Measurements from ENCODE around the gene PSMC6. TPM values are rescaled to one million over a fixed set of nuclear protein-coding genes. Genes with fewer than 3 reads are reported as not detected.

The PSMC6 gene
- total RNA-seq, 5 donors from 2014 or later (not counting 1 experiment from before 2014, with no cell fraction given), result 71.4 to 103 (median 74.9) TPM

DNA sequence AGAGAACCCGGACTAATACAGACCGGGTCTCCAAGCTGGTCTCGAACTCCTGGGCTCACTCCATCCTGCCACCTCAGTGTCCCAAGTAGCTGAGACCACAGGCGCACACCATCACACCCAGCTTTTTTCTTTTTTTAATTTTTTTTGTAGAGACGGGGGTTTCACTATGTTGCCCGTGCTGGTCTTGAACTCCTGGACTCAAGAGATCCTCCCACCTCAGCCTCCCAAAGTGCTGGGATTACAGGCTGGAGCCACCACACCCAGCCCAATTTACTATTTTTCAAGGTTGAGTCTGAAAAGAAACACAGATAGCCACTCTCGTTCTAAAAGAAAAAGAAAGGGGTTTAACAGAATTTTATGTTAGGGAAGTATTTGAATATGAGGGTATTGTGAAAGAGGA lies 13.5 kb upstream of the PSMC6 start:
- Mint-ChIP-seq H3K4me1 (peaks cover 56 to 64% (median 57%) of the 10 kb centered on the region in 3 donors), H3K9me3 (no peaks in the 10 kb centered on the region), H3K4me3 (peak overlapping the region; percentile 49 to 98 (median 55)), H3K27ac (no peak overlapping the region), H3K27me3 (no peaks in the 10 kb centered on the region), H3K36me3 (peaks cover 8% of the 10 kb centered on the region)
- Histone ChIP-seq H3K4me1 (ENCODE audit: control insufficient read depth in 1 of 2, extremely low read depth in 1 of 2, insufficient read depth in 2 of 2, low read length in 2 of 2) (peaks cover 18 to 25% of the 10 kb centered on the region in 2 experiments), H3K4me3 (ENCODE audit: control insufficient read depth in 1 of 2, extremely low read depth in 1 of 2, low read length in 1 of 2) (no peak overlapping the region), H3K27me3 (replicated peaks in 1 of 2; ENCODE audit: control insufficient read depth in 2 of 2, extremely low read depth in 1 of 2, insufficient read depth in 2 of 2, low read length in 1 of 2) (no peaks in the 10 kb centered on the region), H3K9me3 (no peaks in the 10 kb centered on the region), H3K27ac (ENCODE audit: low read length) (no peak overlapping the region), H3K36me3 (ENCODE audit: control insufficient read depth in 2 of 2, extremely low read depth in 1 of 2, insufficient read depth in 1 of 2, low read length in 1 of 2) (peaks cover 0 to 3% of the 10 kb centered on the region in 2 donors)
- 90% methylated on average over 2 of the region's 7 CpGs for WGBS (ENCODE audit: insufficient coverage)
- no peak for DNase-seq
- no peak for ATAC-seq (replicated peaks in 1 of 4)
- POLR2A ChIA-PET, result interaction anchor here (0.6 to 0.8 kb wide), 2 partner anchors 21 to 380 kb away, joined by 3 read pairs; no protein-coding TSS in a partner anchor
- CTCF ChIA-PET, result no interaction called here

DNA sequence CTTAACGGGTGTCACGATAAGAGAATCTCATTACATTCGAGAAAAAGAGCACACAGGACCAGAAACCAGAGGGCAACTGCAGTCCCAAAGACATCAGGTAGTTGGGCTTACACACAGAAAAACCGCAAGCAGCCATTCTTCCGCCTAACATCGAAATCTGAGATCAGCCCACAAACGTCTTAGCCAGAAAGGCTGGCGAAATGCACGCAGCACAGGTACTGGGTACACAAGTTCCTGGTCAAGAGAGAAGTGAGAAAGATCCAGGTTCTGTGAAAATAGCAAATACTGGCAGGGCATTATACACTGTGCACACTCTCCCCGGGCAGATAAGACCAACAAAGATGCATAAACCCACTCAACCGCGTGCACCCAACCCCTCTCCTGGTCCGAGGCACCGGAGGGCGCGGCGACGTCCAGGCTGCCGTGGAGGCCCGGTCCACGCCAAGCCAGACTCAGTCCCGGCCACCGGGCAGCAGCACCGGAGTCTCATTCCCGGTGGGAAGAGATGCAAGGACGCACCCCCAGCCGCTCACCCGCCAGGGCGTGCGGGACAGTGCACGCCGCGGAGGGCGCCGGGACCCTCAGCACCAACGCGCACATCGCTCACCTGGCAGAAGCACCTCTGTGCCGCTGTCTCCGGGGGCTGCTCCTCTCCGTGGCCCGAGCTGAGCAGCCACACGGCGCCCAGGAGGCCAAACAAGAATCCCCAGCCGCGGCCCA lies 12.1 kb upstream of the PSMC6 start:
- CTCF ChIA-PET, result no interaction called here
- Histone ChIP-seq H3K4me3 (ENCODE audit: control insufficient read depth in 1 of 2, extremely low read depth in 1 of 2, low read length in 1 of 2) (peak overlapping the region; percentile 70 to 94), H3K9me3 (no peaks in the 10 kb centered on the region), H3K36me3 (ENCODE audit: control insufficient read depth in 2 of 2, extremely low read depth in 1 of 2, insufficient read depth in 1 of 2, low read length in 1 of 2) (peaks cover 0 to 3% of the 10 kb centered on the region in 2 donors), H3K27ac (ENCODE audit: low read length) (peak overlapping the region; percentile 71), H3K27me3 (replicated peaks in 1 of 2; ENCODE audit: control insufficient read depth in 2 of 2, extremely low read depth in 1 of 2, insufficient read depth in 2 of 2, low read length in 1 of 2) (no peaks in the 10 kb centered on the region), H3K4me1 (ENCODE audit: control insufficient read depth in 1 of 2, extremely low read depth in 1 of 2, insufficient read depth in 2 of 2, low read length in 2 of 2) (peaks cover 18 to 21% of the 10 kb centered on the region in 2 experiments)
- H3K36me3 Mint-ChIP-seq, result peaks cover 7% of the 10 kb centered on the region
- peak; percentile 26 to 80 (median 54) for DNase-seq
- peak overlapping the region; percentile 97 to 99 for H3K27ac Mint-ChIP-seq
- POLR2A ChIA-PET, result no interaction called here
- peak overlapping the region; percentile 98 to 100 (median 99) for H3K4me3 Mint-ChIP-seq
- under 1% methylated on average over 42 of the region's 46 CpGs for WGBS (ENCODE audit: insufficient coverage)
- H3K9me3 Mint-ChIP-seq, result no peaks in the 10 kb centered on the region
- H3K27me3 Mint-ChIP-seq, result no peaks in the 10 kb centered on the region
- H3K4me1 Mint-ChIP-seq, result peaks cover 42 to 50% (median 43%) of the 10 kb centered on the region in 3 donors
- peak; percentile 67 to 73 (median 70) for ATAC-seq (replicated peaks in 1 of 4)

GRCh38 chr14:52695481-52696091 lies 11.4 kb upstream of the PSMC6 start, which contains the start of gene ERO1A:
TSS of gene ERO1A (minus strand) at chr14:52695558. CDS start at chr14:52695481, 77 bp downstream.
- 0% methylated on average over 53 of the region's 78 CpGs for WGBS (ENCODE audit: insufficient coverage)
- Histone ChIP-seq H3K4me3 (ENCODE audit: control insufficient read depth in 1 of 2, extremely low read depth in 1 of 2, low read length in 1 of 2) (peak within 1 kb of the TSS; percentile 70 to 94), H3K36me3 (ENCODE audit: control insufficient read depth in 2 of 2, extremely low read depth in 1 of 2, insufficient read depth in 1 of 2, low read length in 1 of 2) (peaks cover 0 to 3% of the 10 kb centered on the region in 2 donors), H3K9me3 (no peaks in the 10 kb centered on the region), H3K4me1 (ENCODE audit: control insufficient read depth in 1 of 2, extremely low read depth in 1 of 2, insufficient read depth in 2 of 2, low read length in 2 of 2) (peaks cover 18 to 21% of the 10 kb centered on the region in 2 experiments), H3K27ac (ENCODE audit: low read length) (peak within 1 kb of the TSS; percentile 71), H3K27me3 (replicated peaks in 1 of 2; ENCODE audit: control insufficient read depth in 2 of 2, extremely low read depth in 1 of 2, insufficient read depth in 2 of 2, low read length in 1 of 2) (no peaks in the 10 kb centered on the region)
- ATAC-seq (replicated peaks in 1 of 4) (peak; percentile 68 to 76 (median 72)), DNase-seq (peak in 34 of 35 experiments; percentile 11 to 72 (median 28))
- Mint-ChIP-seq H3K4me1 (peaks cover 37 to 45% (median 38%) of the 10 kb centered on the region in 3 donors), H3K27me3 (no peaks in the 10 kb centered on the region), H3K4me3 (peak within 1 kb of the TSS; percentile 98 to 100 (median 99)), H3K9me3 (no peaks in the 10 kb centered on the region), H3K36me3 (peaks cover 3% of the 10 kb centered on the region), H3K27ac (peak within 1 kb of the TSS; percentile 97 to 99)
- CTCF ChIA-PET, result no interaction called here
- POLR2A ChIA-PET, result interaction anchor here (0.6 kb wide), 2 partner anchors 329 to 356 kb away, joined by 3 to 5 read pairs; no protein-coding TSS in a partner anchor

GRCh38 chr14:52700701-52701172 lies 6.3 kb upstream of the PSMC6 start:
- ChIA-PET CTCF (interaction anchor here in 1 of 2 donors (0.6 to 0.7 kb wide), 2 partner anchors 31 to 53 kb away, joined by 3 to 4 read pairs; no protein-coding TSS in a partner anchor), POLR2A (interaction anchor here in 1 of 2 donors (0.7 kb wide), 1 partner anchor 524 kb away, joined by 5 read pairs; no protein-coding TSS in a partner anchor)
- Histone ChIP-seq H3K36me3 (ENCODE audit: control insufficient read depth in 2 of 2, extremely low read depth in 1 of 2, insufficient read depth in 1 of 2, low read length in 1 of 2) (no peaks in the 10 kb centered on the region), H3K27ac (ENCODE audit: low read length) (no peak overlapping the region), H3K4me1 (ENCODE audit: control insufficient read depth in 1 of 2, extremely low read depth in 1 of 2, insufficient read depth in 2 of 2, low read length in 2 of 2) (peaks cover 3 to 4% of the 10 kb centered on the region in 2 experiments), H3K9me3 (no peaks in the 10 kb centered on the region), H3K4me3 (ENCODE audit: control insufficient read depth in 1 of 2, extremely low read depth in 1 of 2, low read length in 1 of 2) (no peak overlapping the region), H3K27me3 (replicated peaks in 1 of 2; ENCODE audit: control insufficient read depth in 2 of 2, extremely low read depth in 1 of 2, insufficient read depth in 2 of 2, low read length in 1 of 2) (no peaks in the 10 kb centered on the region)
- ATAC-seq (replicated peaks in 1 of 4) (no peak), DNase-seq (no peak)
- Mint-ChIP-seq H3K27me3 (no peaks in the 10 kb centered on the region), H3K4me1 (peaks cover 0 to 9% (median 2%) of the 10 kb centered on the region in 3 donors), H3K4me3 (no peak overlapping the region), H3K9me3 (no peaks in the 10 kb centered on the region), H3K27ac (no peak overlapping the region), H3K36me3 (no peaks in the 10 kb centered on the region)
- WGBS (ENCODE audit: insufficient coverage), result 83% methylated on average over 1 of the region's 2 CpGs

DNA sequence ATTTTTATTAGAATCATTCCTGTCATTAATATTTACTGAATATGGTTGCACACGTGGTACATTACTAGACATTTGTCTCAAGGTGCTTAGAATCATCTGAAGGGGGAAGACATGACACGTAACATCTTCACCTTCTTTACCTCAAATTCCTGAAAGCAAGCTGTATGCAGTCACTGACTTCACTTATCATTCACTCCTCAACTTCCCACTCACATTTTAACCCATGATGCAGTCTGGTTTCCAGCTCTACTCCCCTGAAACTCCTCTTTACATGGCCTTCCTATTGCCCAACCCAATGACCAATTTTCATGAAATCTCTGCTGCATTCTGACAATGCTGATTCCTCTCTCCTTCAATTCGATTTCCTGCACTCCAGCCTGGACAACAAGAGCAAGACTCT lies 5.8 kb upstream of the PSMC6 start:
- 83% methylated on average over 2 of the region's 3 CpGs for WGBS (ENCODE audit: insufficient coverage)
- no peak overlapping the region for H3K4me3 Mint-ChIP-seq
- no peak overlapping the region for H3K27ac ChIP-seq (ENCODE audit: low read length)
- H3K27me3 ChIP-seq (replicated peaks in 1 of 2; ENCODE audit: control insufficient read depth in 2 of 2, extremely low read depth in 1 of 2, insufficient read depth in 2 of 2, low read length in 1 of 2), result no peaks in the 10 kb centered on the region
- no peak overlapping the region for H3K27ac Mint-ChIP-seq
- H3K27me3 Mint-ChIP-seq, result no peaks in the 10 kb centered on the region
- H3K36me3 Mint-ChIP-seq, result no peaks in the 10 kb centered on the region
- ATAC-seq (replicated peaks in 1 of 4) (no peak), DNase-seq (no peak)
- H3K4me1 ChIP-seq (ENCODE audit: control insufficient read depth in 1 of 2, extremely low read depth in 1 of 2, insufficient read depth in 2 of 2, low read length in 2 of 2), result peaks cover 1 to 6% of the 10 kb centered on the region in 2 experiments
- no peaks in the 10 kb centered on the region for H3K9me3 Mint-ChIP-seq
- ChIA-PET CTCF (interaction anchor here in 1 of 2 donors (0.7 kb wide), 1 partner anchor 53 kb away, joined by 4 read pairs; no protein-coding TSS in a partner anchor), POLR2A (interaction anchor here (0.7 kb wide), 2 partner anchors 32 to 524 kb away, joined by 5 read pairs; no protein-coding TSS in a partner anchor)
- no peaks in the 10 kb centered on the region for H3K9me3 ChIP-seq
- no peak overlapping the region for H3K4me3 ChIP-seq (ENCODE audit: control insufficient read depth in 1 of 2, extremely low read depth in 1 of 2, low read length in 1 of 2)
- H3K36me3 ChIP-seq (ENCODE audit: control insufficient read depth in 2 of 2, extremely low read depth in 1 of 2, insufficient read depth in 1 of 2, low read length in 1 of 2), result no peaks in the 10 kb centered on the region
- peaks cover 3 to 11% (median 6%) of the 10 kb centered on the region in 3 donors for H3K4me1 Mint-ChIP-seq

- Histone ChIP-seq H3K27ac (ENCODE audit: low read length) (no peak overlapping the region), H3K4me3 (ENCODE audit: control insufficient read depth in 1 of 2, extremely low read depth in 1 of 2, low read length in 1 of 2) (no peak overlapping the region), H3K9me3 (no peaks in the 10 kb centered on the region), H3K4me1 (ENCODE audit: control insufficient read depth in 1 of 2, extremely low read depth in 1 of 2, insufficient read depth in 2 of 2, low read length in 2 of 2) (peaks cover 11 to 12% of the 10 kb centered on the region in 2 experiments), H3K36me3 (ENCODE audit: control insufficient read depth in 2 of 2, extremely low read depth in 1 of 2, insufficient read depth in 1 of 2, low read length in 1 of 2) (no peaks in the 10 kb centered on the region), H3K27me3 (replicated peaks in 1 of 2; ENCODE audit: control insufficient read depth in 2 of 2, extremely low read depth in 1 of 2, insufficient read depth in 2 of 2, low read length in 1 of 2) (no peaks in the 10 kb centered on the region)
- DNase-seq, result no peak
- 91% methylated on average over 1 of the region's 3 CpGs for WGBS (ENCODE audit: insufficient coverage)
- ChIA-PET POLR2A (no interaction called here), CTCF (no interaction called here)
- no peak for ATAC-seq (replicated peaks in 1 of 4)
- Mint-ChIP-seq H3K27me3 (no peaks in the 10 kb centered on the region), H3K4me1 (peaks cover 23 to 27% (median 26%) of the 10 kb centered on the region in 3 donors), H3K36me3 (peaks cover 2% of the 10 kb centered on the region), H3K27ac (no peak overlapping the region), H3K4me3 (no peak overlapping the region), H3K9me3 (no peaks in the 10 kb centered on the region)
These were observed 3.8 kb upstream of the PSMC6 start for GRCh38 chr14:52703225-52703624.

Data from T-cell (primary cell).